ENCODE data around the gene XIST. TPM values are rescaled to one million over a fixed set of nuclear protein-coding genes. Genes with fewer than 3 reads are reported as not detected.

Gene XIST
- total and polyA plus RNA-seq, 2 of the 8 experiments (the other 6 are each of a cell fraction or from before 2014, with no cell fraction given) = 0.06 to 0.19 TPM

GRCh38 chrX:73859622-73860021 is 7.1 kb upstream of the XIST start (continued):
- no peak for TF ChIP-seq RFX5 (IDR thresholded peaks at IDR 0.05; ENCODE audit: borderline replicate concordance, low read depth, low read length)
- TF ChIP-seq, protein P1, sequence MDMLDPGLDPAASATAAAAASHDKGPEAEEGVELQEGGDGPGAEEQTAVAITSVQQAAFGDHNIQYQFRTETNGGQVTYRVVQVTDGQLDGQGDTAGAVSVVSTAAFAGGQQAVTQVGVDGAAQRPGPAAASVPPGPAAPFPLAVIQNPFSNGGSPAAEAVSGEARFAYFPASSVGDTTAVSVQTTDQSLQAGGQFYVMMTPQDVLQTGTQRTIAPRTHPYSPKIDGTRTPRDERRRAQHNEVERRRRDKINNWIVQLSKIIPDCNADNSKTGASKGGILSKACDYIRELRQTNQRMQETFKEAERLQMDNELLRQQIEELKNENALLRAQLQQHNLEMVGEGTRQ (IDR thresholded peaks at IDR 0.05; ENCODE audit: low read length) = no peak
